OCI-LY7 (cell line): ENCODE data around the gene ACACA.

Experiments
- EZH2phosphoT487 ChIP-seq: fragments of 200-600 bp; sonication (generic); IDR thresholded peaks from 2 replicates; pipeline ENCODE4 v1.6.1; 2018; ENCODE audit warnings: low read depth, borderline replicate concordance, mild to moderate bottlenecking, mixed run types, antibody characterized with exemption, low read length, moderate library complexity, mixed read lengths
- TF ChIP-seq, protein P1 (sequence below): fragments of 200-600 bp; sonication (generic); conservative IDR thresholded peaks from 2 replicates; pipeline ENCODE4 v1.5.1; 2014; ENCODE audit warnings: mild to moderate bottlenecking, antibody characterized with exemption, low read length, moderate library complexity, mixed read lengths

DNA sequence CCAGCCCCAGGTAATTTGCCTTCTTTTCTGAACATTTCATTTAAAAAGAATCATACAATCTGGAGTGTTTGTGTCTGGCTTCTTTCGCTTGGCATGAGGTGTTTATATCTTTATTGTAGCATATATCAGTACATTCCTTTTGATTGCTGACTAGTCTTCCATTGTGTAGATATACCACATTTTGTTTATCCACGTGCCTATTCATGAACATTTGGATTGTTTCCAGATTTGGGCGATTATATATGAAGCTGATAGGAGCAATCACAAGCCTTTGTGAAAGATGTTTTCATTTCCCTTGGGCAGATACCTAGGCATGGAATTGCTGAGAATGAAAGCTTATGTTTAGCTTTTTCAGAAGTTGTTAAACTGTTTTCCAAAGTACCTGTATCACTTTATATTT is 337.5 kb downstream of the ACACA start:
- TF ChIP-seq EZH2phosphoT487, result no peak
- TF ChIP-seq, protein P1, sequence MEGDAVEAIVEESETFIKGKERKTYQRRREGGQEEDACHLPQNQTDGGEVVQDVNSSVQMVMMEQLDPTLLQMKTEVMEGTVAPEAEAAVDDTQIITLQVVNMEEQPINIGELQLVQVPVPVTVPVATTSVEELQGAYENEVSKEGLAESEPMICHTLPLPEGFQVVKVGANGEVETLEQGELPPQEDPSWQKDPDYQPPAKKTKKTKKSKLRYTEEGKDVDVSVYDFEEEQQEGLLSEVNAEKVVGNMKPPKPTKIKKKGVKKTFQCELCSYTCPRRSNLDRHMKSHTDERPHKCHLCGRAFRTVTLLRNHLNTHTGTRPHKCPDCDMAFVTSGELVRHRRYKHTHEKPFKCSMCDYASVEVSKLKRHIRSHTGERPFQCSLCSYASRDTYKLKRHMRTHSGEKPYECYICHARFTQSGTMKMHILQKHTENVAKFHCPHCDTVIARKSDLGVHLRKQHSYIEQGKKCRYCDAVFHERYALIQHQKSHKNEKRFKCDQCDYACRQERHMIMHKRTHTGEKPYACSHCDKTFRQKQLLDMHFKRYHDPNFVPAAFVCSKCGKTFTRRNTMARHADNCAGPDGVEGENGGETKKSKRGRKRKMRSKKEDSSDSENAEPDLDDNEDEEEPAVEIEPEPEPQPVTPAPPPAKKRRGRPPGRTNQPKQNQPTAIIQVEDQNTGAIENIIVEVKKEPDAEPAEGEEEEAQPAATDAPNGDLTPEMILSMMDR, result no peak
